A673 (cell line): ENCODE results near the gene ADARB2. TPM values are rescaled to one million over a fixed set of nuclear protein-coding genes. Genes with fewer than 3 reads are reported as not detected.
A peak's percentile ranks its signal among the peaks of the same experiment; 100 is the strongest.

Experiments used
- BruUV-seq: library from RNA; stranded (reverse); fragments of 400-500 nt; replicated peaks from 2 replicates; lab custom pipeline; 2021; lab: Mats Ljungman, UMichigan
- CTCF ChIA-PET: fragments of 300-600 bp; sonication (Branson Sonifier 250); formaldehyde crosslinking; loops from one replicate; lab custom pipeline; 2022; ENCODE audit warnings: antibody characterized with exemption; lab: Charles Lee
- POLR2A ChIA-PET: fragments of 300-600 bp; sonication (Branson Sonifier 250); formaldehyde crosslinking; loops from one replicate; lab custom pipeline; 2022; ENCODE audit warnings: antibody characterized with exemption; ENCODE audit not compliant: low non-redundant PET; lab: Charles Lee
- DNase-seq: peaks from one replicate; pipeline ENCODE4 v3.0.0-alpha.2; 2015; ENCODE audit warnings: low spot score
- H3K27ac ChIP-seq: fragments of 200-600 bp; sonication (generic); 2 replicates; pipeline ENCODE4 v1.5.1; 2016; ENCODE audit warnings: mixed run types, low read depth, mild to moderate bottlenecking, mixed read lengths, antibody characterized with exemption, low read length; ENCODE audit not compliant: poor library complexity, severe bottlenecking
- H3K27me3 ChIP-seq: fragments of 200-600 bp; sonication (generic); replicated peaks from 2 replicates; pipeline ENCODE4 v1.6.1; 2017; ENCODE audit warnings: mixed run types, low read depth, mild to moderate bottlenecking, mixed read lengths, antibody characterized with exemption, low read length; ENCODE audit not compliant: insufficient read depth, poor library complexity
- H3K36me3 ChIP-seq: fragments of 200-600 bp; sonication (generic); 2 replicates; pipeline ENCODE4 v1.6.1; 2016; ENCODE audit warnings: mixed run types, mild to moderate bottlenecking, mixed read lengths, antibody characterized with exemption, low read length; ENCODE audit not compliant: insufficient read depth, poor library complexity, severe bottlenecking
- H3K4me1 ChIP-seq: fragments of 200-600 bp; sonication (generic); 2 replicates; pipeline ENCODE4 v1.6.1; 2017; ENCODE audit warnings: mixed run types, mild to moderate bottlenecking, mixed read lengths, antibody characterized with exemption, low read length; ENCODE audit not compliant: insufficient read depth, poor library complexity, severe bottlenecking
- H3K4me3 ChIP-seq: fragments of 200-600 bp; sonication (generic); 2 replicates; pipeline ENCODE4 v1.5.1; 2016; ENCODE audit warnings: low read depth, mixed run types, mild to moderate bottlenecking, mixed read lengths, low read length; ENCODE audit not compliant: poor library complexity, severe bottlenecking
- H3K9me3 ChIP-seq: fragments of 200-600 bp; sonication (generic); 2 replicates; pipeline ENCODE4 v1.6.1; 2016; ENCODE audit warnings: mixed run types, low read depth, mild to moderate bottlenecking, mixed read lengths, antibody characterized with exemption, low read length; ENCODE audit not compliant: poor library complexity, severe bottlenecking
- CTCF ChIP-seq: fragments of 300-800, 200-600 bp; sonication (generic); conservative IDR thresholded peaks from 2 replicates; pipeline ENCODE4 v1.5.1; 2017; ENCODE audit warnings: low read depth, mild to moderate bottlenecking, antibody characterized with exemption, low read length, moderate library complexity, mixed read lengths
- EZH2 ChIP-seq: fragments of 200-600 bp; sonication (generic); IDR thresholded peaks from 2 replicates; pipeline ENCODE4 v1.6.1; 2017; ENCODE audit warnings: borderline replicate concordance, low read depth, mild to moderate bottlenecking, mixed read lengths, antibody characterized with exemption, low read length; ENCODE audit not compliant: poor library complexity, severe bottlenecking
- intact Hi-C: fragments of 100-400 bp; cut with micrococcal nuclease; formaldehyde crosslinking; loops from one replicate; pipeline ENCODE4 v1.10.0; 2022; ENCODE audit not compliant: unreplicated experiment
- total RNA-seq: library from RNA; stranded (reverse); gene quantifications from 2 replicates; pipeline ENCODE4 v1.2.3, GENCODE V29; 2021

ADARB2 gene
- total RNA-seq, 1 experiment from 2014 or later, result not detected

GRCh38 chr10:1290071-1290471 is 447.3 kb downstream of the ADARB2 start:
- POLR2A ChIA-PET, result no interaction called here
- Histone ChIP-seq H3K27me3 (peaks cover 87% of the 10 kb centered on the region), H3K9me3 (no peaks in the 10 kb centered on the region), H3K4me1 (no peaks in the 10 kb centered on the region), H3K36me3 (no peaks in the 10 kb centered on the region), H3K4me3 (no peak overlapping the region), H3K27ac (no peak overlapping the region)
- BruUV-seq, result no TSS peak
- no peak for TF ChIP-seq EZH2
- TF ChIP-seq CTCF, result no peak
- intact Hi-C loops, result no loop called here
- CTCF ChIA-PET, result no interaction called here
- no peak for DNase-seq

- no TSS peak for BruUV-seq
- CTCF ChIA-PET, result no interaction called here
Observed at GRCh38 chr10:1289591-1289990, 447.7 kb downstream of the ADARB2 start.

GRCh38 chr10:1287971-1288401 is 449.3 kb downstream of the ADARB2 start:
- no TSS peak for BruUV-seq
- Histone ChIP-seq H3K9me3 (no peaks in the 10 kb centered on the region), H3K27me3 (peaks cover 83% of the 10 kb centered on the region), H3K27ac (no peak overlapping the region), H3K4me1 (no peaks in the 10 kb centered on the region), H3K4me3 (no peak overlapping the region), H3K36me3 (no peaks in the 10 kb centered on the region)
- intact Hi-C loops, result no loop called here
- DNase-seq, result peak; percentile 4
- CTCF ChIA-PET, result no interaction called here
- POLR2A ChIA-PET, result no interaction called here
- TF ChIP-seq CTCF, result no peak
- no peak for TF ChIP-seq EZH2

More at GRCh38 chr10:1289591-1289990, 447.7 kb downstream of the ADARB2 start:
- POLR2A ChIA-PET, result no interaction called here
- Histone ChIP-seq H3K4me1 (no peaks in the 10 kb centered on the region), H3K9me3 (no peaks in the 10 kb centered on the region), H3K36me3 (no peaks in the 10 kb centered on the region), H3K27me3 (peaks cover 91% of the 10 kb centered on the region), H3K4me3 (no peak overlapping the region), H3K27ac (no peak overlapping the region)
- intact Hi-C loops, result no loop called here
- TF ChIP-seq EZH2 (no peak), CTCF (no peak)
- DNase-seq, result no peak
